ENCODE results near the gene ATF1.

ATF1 gene

GRCh38 chr12:50763639-50764285 lies at the start of gene ATF1:
TSS of gene ATF1 (plus strand) at chr12:50764101. CDS start at chr12:50780146, 16,045 bp downstream.
- DNase-seq (ENCODE audit: low read depth in 2 of 2), result peak; percentile 80 to 82

DNA sequence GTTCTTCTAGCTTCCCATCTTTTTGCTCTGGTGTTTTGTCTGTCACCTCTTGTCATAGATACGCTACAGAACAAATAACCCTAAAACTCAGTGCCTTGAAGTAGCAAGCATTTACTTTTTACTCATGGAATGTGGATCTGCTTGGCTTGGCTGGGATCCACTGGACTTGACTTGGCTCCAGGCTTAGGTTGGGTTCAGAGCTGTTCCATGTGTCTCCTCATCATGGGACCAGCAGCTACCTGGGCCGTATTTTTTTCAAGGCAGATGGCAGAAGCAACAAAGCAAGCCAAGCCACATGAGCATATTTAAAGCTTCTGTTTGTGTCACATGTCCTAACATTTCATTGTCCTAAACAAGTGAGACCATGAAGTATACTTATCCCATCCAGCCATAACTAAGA lies 48.7 kb upstream of the ATF1 start:
- DNase-seq (ENCODE audit: low read depth in 2 of 2), result no peak

- DNase-seq (ENCODE audit: low read depth in 2 of 2), result no peak
Observed at GRCh38 chr12:50718760-50719159, 45.1 kb upstream of the ATF1 start.

- DNase-seq (ENCODE audit: low read depth in 2 of 2), result no peak
Observed at GRCh38 chr12:50720085-50720484, 43.8 kb upstream of the ATF1 start.

DNA sequence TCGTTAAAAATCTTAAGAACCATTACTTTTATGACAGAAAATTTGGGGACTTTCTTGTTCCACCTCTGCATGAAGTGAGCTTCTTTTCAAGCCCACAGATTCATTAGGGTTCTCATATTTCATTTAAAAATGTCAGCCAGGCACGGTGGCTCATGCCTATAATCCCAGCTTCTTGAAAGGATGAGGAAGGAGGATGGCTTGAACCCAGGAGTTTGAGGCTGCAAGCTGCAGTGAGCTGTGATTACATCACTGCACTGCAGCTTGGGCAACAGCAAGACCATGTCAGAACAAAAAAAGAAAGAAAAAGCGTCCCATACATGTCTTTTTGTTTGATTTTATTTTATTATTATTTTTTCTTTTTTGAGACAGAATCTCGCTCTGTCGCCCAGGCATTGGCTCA lies 43.4 kb upstream of the ATF1 start:
- no peak for DNase-seq (ENCODE audit: low read depth in 2 of 2)

- no peak for DNase-seq (ENCODE audit: low read depth in 2 of 2)
Observed at GRCh38 chr12:50723865-50724264, 40.0 kb upstream of the ATF1 start.

GRCh38 chr12:50725011-50725942 lies 38.6 kb upstream of the ATF1 start:
- no peak for DNase-seq (ENCODE audit: low read depth in 2 of 2)

DNA sequence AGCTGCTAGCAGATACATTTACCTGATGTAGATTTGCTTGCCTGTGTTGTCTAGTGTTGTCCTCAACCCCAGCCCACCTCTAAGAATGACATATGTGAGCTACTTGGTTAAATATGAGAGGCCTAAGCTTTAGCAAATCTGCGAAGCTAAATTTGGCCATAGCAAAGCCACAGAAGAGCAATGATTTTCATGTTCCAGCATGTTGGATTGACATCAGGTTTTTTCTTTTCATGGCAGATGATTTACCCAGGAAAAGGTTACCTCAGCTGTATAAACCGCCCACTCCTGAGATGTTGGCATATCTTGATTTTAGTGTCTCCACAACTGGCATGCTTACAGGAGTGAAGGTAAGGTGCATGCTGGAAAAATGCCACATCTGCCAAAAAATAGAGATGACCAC lies 36.4 kb upstream of the ATF1 start:
- DNase-seq (ENCODE audit: low read depth in 2 of 2), result no peak

GRCh38 chr12:50728417-50728816 lies 35.5 kb upstream of the ATF1 start:
- no peak for DNase-seq (ENCODE audit: low read depth in 2 of 2)

DNA sequence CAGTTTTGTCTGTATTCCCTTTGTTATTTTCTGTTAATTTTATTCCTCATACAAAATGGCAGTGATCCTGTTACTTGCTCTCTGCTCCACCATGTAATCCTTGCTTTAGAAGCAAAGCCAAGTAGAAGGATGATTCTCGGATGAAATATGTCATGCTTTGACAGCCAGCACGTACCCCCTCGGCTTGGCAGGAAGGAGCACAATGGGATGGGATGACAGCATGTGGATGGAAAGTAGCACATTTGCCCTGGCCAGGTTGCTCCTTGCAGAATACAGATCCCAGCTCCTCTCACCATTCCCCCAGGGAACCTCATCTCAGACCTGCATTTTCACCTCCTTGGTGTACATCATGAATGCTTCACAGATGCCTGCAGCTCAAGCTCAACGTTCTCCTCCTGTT lies 35.1 kb upstream of the ATF1 start:
- no peak for DNase-seq (ENCODE audit: low read depth in 2 of 2)

DNA sequence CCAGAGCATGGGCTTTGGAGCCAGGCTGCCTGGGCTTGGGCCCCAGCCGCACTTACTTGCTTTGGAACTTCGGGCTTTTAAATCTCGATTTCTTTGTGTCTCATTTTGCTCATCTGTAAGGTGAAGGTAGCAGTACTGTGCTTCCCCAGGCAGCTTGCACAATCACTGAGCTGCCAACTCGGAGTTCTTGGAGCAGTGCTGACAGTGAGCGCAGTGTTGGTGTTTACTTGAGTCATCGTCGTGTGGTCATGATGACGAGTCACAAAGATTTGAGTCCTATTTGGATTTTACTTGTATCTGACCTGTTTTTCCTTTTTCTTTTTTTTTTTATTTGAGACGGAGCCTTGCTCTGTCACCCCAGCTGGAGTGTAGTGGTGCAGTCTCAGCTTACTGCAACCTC lies 31.3 kb upstream of the ATF1 start:
- DNase-seq (ENCODE audit: low read depth in 2 of 2), result no peak

- DNase-seq (ENCODE audit: low read depth in 2 of 2), result no peak
Observed at GRCh38 chr12:50733706-50734105, 30.2 kb upstream of the ATF1 start.

- DNase-seq (ENCODE audit: low read depth in 2 of 2), result peak in 1 of 2 donors; percentile 2
Observed at GRCh38 chr12:50734409-50735263, 29.3 kb upstream of the ATF1 start.

DNA sequence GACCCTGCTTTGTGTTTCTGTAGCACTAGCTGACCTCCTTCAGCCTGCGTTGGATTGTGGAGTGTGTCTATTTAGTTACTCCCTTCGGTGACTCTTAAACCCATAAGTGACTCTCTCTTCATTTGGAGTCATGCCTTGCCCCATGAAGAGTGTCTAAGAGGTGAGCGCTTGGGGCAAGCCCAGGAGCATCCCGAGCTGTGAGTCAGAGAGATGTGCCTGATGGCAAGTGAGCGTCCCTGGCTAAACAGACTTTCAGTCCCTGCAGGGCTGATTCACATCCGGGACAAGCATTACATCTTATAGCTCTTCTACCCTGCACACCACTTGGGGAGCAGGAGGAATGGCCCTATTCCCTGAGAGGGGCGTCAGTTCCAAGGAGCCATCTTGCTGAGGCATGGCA lies 24.3 kb upstream of the ATF1 start:
- no peak for DNase-seq (ENCODE audit: low read depth in 2 of 2)

DNA sequence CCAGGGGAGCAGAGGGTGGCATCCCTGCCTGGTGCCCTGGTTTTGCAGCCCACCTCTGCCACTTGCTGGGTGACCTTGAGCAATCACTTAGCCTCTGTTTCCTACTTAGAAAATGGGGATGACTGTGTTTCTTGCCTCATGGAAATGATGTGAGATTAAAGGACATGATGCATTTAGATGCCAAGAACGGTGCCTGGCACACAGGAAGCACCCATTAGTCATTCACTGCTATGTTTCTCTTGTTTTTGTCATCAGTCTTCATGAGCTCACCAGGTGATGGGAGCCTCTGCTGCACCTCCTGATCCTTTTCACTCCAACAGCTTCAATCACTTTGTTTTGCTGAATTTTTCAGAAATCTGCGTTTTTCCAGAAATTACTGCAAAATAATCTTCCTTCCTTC lies 23.6 kb upstream of the ATF1 start:
- no peak for DNase-seq (ENCODE audit: low read depth in 2 of 2)

GRCh38 chr12:50742776-50743175 lies 21.1 kb upstream of the ATF1 start:
- DNase-seq (ENCODE audit: low read depth in 2 of 2), result no peak

- DNase-seq (ENCODE audit: low read depth in 2 of 2), result no peak
Observed at GRCh38 chr12:50745861-50746260, 18.0 kb upstream of the ATF1 start.

- no peak for DNase-seq (ENCODE audit: low read depth in 2 of 2)
Observed at GRCh38 chr12:50746431-50746830, 17.5 kb upstream of the ATF1 start.

DNA sequence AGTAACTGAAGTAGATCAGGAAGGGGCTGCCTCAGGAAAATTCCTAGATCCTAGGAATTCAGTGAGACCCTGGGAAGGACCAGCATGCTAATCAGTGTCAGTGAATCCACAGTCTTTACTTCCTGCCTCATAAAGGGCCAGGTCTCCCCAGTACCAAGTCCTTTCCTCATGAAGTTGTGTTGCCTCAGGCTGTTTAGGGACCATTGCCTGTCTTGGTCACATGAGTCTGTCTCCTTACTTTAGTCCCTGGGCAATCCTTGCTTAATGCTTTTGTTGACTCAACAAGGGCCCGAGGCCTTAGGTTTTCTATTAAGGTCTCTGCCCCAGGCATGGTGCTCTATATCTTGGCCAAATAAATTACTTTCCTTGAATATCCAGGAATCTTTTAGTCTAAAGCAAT lies 16.1 kb upstream of the ATF1 start:
- DNase-seq (ENCODE audit: low read depth in 2 of 2), result no peak

DNA sequence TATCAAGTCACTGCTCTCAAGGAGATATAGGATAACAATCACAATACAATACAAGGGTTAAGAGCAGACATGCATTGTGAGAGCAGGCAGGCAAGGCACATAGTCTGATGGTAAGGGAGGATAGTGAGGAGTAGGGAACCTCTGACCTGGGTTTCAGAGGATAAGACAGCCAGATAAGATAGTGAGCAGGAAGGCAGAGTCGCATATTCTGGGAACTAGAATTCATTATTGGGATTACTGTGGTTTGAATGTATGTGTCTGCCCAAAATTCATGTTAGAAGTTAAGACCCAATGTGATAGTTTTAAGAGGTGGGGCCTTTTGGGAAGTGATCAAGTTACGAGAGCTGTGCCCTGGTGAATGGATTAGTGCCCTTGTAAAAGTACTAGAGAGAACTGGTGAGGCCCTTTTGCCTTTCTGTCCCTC lies 14.4 kb upstream of the ATF1 start:
- no peak for DNase-seq (ENCODE audit: low read depth in 2 of 2)

GRCh38 chr12:50750366-50750765 lies 13.5 kb upstream of the ATF1 start:
- no peak for DNase-seq (ENCODE audit: low read depth in 2 of 2)

Data from stimulated activated CD4-positive, alpha-beta T cell treated with anti-CD3 and anti-CD28 coated beads, Interleukin-1b, Interleukin-23, amount 100 ng/mL, for 4 hours (primary cell).